ENCODE measurements around the gene KLF8. TPM values are rescaled to one million over a fixed set of nuclear protein-coding genes. Genes with fewer than 3 reads are reported as not detected.

KLF8 gene
- total and polyA plus RNA-seq, 2 of the 13 experiments (the other 11 are each of a cell fraction or from before 2014, with no cell fraction given), result 0.03 TPM; not detected in 1

- Histone ChIP-seq H3K9me3 (ENCODE audit: low read length) (no peaks in the 10 kb centered on the region), H3K4me3 (replicated peaks in 1 of 3; ENCODE audit: insufficient read depth in 1 of 3, low read depth in 2 of 3, low read length in 3 of 3) (no peak overlapping the region), H3K79me2 (ENCODE audit: insufficient read depth, low read length) (no peaks in the 10 kb centered on the region), H3K4me1 (ENCODE audit: insufficient read depth, low read length) (no peaks in the 10 kb centered on the region), H3K27ac (ENCODE audit: extremely low read length, insufficient read depth, low read length) (no peak overlapping the region), H3K36me3 (replicated peaks in 1 of 2; ENCODE audit: control insufficient read depth in 1 of 2, insufficient read depth in 2 of 2, low read length in 2 of 2) (no peaks in the 10 kb centered on the region), H3K27me3 (ENCODE audit: control insufficient read depth in 1 of 2, insufficient read depth in 2 of 2, low read length in 2 of 2) (no peaks in the 10 kb centered on the region), H3K4me2 (ENCODE audit: low read depth, low read length) (no peak overlapping the region), H4K20me1 (ENCODE audit: insufficient read depth, low read length) (no peaks in the 10 kb centered on the region), H3K9ac (ENCODE audit: insufficient read depth, low read depth, low read length) (no peak overlapping the region), H2AFZ (ENCODE audit: low read length) (no peak overlapping the region)
- DNase-seq (ENCODE audit: low spot score), result no peak
- ATAC-seq, result no peak
- ChIA-PET POLR2A (no interaction called here), CTCF (ENCODE audit: low intra/inter-chr PET ratio, low total read pairs) (no interaction called here)
- intact Hi-C loops (cut with micrococcal nuclease; ENCODE audit: unreplicated experiment) (no loop called here), in situ Hi-C loops (cut with HindIII; ENCODE audit: extremely low pct_ligation_motif_present, low pct_unique_long_range_greater_than_20kb) (no loop called here)
- BruUV-seq (replicated peaks), result no TSS peak
- FAIRE-seq, result no peak
- TF ChIP-seq SOX6 (IDR thresholded peaks at IDR 0.05), result no peak
- TF ChIP-seq SOX6 (CRISPR knock-in tag; IDR thresholded peaks at IDR 0.05), result no peak
- no peak for TF ChIP-seq CBX2 (IDR thresholded peaks at IDR 0.05; ENCODE audit: low read depth, low read length)
- TF ChIP-seq CBX2 (CRISPR knock-in tag; IDR thresholded peaks at IDR 0.05; ENCODE audit: low read depth), result no peak
- TF ChIP-seq SIX4 (CRISPR knock-in tag; IDR thresholded peaks at IDR 0.05), result no peak
- TF ChIP-seq ZNF296 (CRISPR knock-in tag; conservative IDR thresholded peaks at IDR 0.05), result no peak
- TF ChIP-seq ZNF33B (CRISPR knock-in tag; IDR thresholded peaks at IDR 0.05), result no peak
- TF ChIP-seq SNAI1 (CRISPR knock-in tag; IDR thresholded peaks at IDR 0.05; ENCODE audit: borderline replicate concordance), result no peak
- TF ChIP-seq TBX3 (IDR thresholded peaks at IDR 0.05; ENCODE audit: borderline replicate concordance), result no peak
- no peak for TF ChIP-seq MAFG (CRISPR knock-in tag; IDR thresholded peaks at IDR 0.05)
- TF ChIP-seq ZNF543 (CRISPR knock-in tag; IDR thresholded peaks at IDR 0.05), result no peak
- TF ChIP-seq IRF1 (CRISPR knock-in tag; IDR thresholded peaks at IDR 0.05; ENCODE audit: low read depth), result no peak
- no peak for TF ChIP-seq ZNF564 (CRISPR knock-in tag; IDR thresholded peaks at IDR 0.05)
Measured at GRCh38 chrX:56319165-56319564, 87.0 kb downstream of the KLF8 start.

Data from HepG2 (cell line).